ENCODE results near the gene CD70.

- TF ChIP-seq ZNF70 (CRISPR knock-in tag; IDR thresholded peaks at IDR 0.05) (no peak), ZFP3 (CRISPR knock-in tag; IDR thresholded peaks at IDR 0.05) (no peak), ISL1 (CRISPR knock-in tag; IDR thresholded peaks at IDR 0.05) (no peak), POU6F1 (CRISPR knock-in tag; IDR thresholded peaks at IDR 0.05; ENCODE audit: borderline replicate concordance, low read depth) (no peak), SNAI2 (CRISPR knock-in tag; IDR thresholded peaks at IDR 0.05) (no peak), GLIS3 (CRISPR knock-in tag; IDR thresholded peaks at IDR 0.05) (no peak), ZFP30 (CRISPR knock-in tag; IDR thresholded peaks at IDR 0.05) (no peak), PPARA (CRISPR knock-in tag; IDR thresholded peaks at IDR 0.05; ENCODE audit: borderline replicate concordance) (no peak), CSRNP3 (CRISPR knock-in tag; IDR thresholded peaks at IDR 0.05) (no peak), CREB5 (CRISPR knock-in tag; IDR thresholded peaks at IDR 0.05; ENCODE audit: low read depth) (no peak), PATZ1 (CRISPR knock-in tag; IDR thresholded peaks at IDR 0.05; ENCODE audit: borderline replicate concordance) (no peak), RARB (CRISPR knock-in tag; IDR thresholded peaks at IDR 0.05) (no peak), ZNF565 (CRISPR knock-in tag; conservative IDR thresholded peaks at IDR 0.05; ENCODE audit: low read depth) (no peak), CSDC2 (CRISPR knock-in tag; IDR thresholded peaks at IDR 0.05) (no peak)
These were observed 39.9 kb downstream of the CD70 start for GRCh38 chr19:6551091-6551490.

Data from SK-N-SH treated with all-trans-retinoic acid at 6 μM for 48 hours (cell line).